Measurements from ENCODE around the gene ABCG4.
A peak's percentile ranks its signal among the peaks of the same experiment; 100 is the strongest.
"Not testable (repeated sequence)": the region's sequence is repeated elsewhere in the genome, so short reads cannot be mapped to it uniquely, and the experiment has no call there.

Gene ABCG4

GRCh38 chr11:119149018-119149785, at the start of gene ABCG4:
TSS of gene ABCG4 (plus strand) at chr11:119149052. CDS start at chr11:119149966, 914 bp downstream.
- Histone ChIP-seq H3K4me3 (ENCODE audit: low read length) (peak within 1 kb of the TSS; percentile 48), H3K4me1 (ENCODE audit: control insufficient read depth, insufficient read depth, low read length) (no peaks in the 10 kb centered on the region), H3K36me3 (ENCODE audit: control insufficient read depth, insufficient read depth, low read length) (no peaks in the 10 kb centered on the region), H3K27me3 (ENCODE audit: control insufficient read depth, insufficient read depth, low read length) (peaks cover 8% of the 10 kb centered on the region), H3K9ac (ENCODE audit: low read length) (no peak within 1 kb of the TSS), H3K27ac (ENCODE audit: low read depth, low read length) (no peak within 1 kb of the TSS)

GRCh38 chr11:119099711-119100110, 49.1 kb upstream of the ABCG4 start:
- Histone ChIP-seq H3K4me3 (ENCODE audit: low read length) (no peak overlapping the region), H3K4me1 (ENCODE audit: control insufficient read depth, insufficient read depth, low read length) (peaks cover 18% of the 10 kb centered on the region), H3K27ac (ENCODE audit: low read depth, low read length) (no peak overlapping the region), H3K27me3 (ENCODE audit: control insufficient read depth, insufficient read depth, low read length) (no peaks in the 10 kb centered on the region), H3K36me3 (ENCODE audit: control insufficient read depth, insufficient read depth, low read length) (peaks cover 13% of the 10 kb centered on the region), H3K9ac (ENCODE audit: low read length) (no peak overlapping the region)

GRCh38 chr11:119100246-119100970, 48.4 kb upstream of the ABCG4 start:
- Histone ChIP-seq H3K4me3 (ENCODE audit: low read length) (peak overlapping the region; percentile 89), H3K9ac (ENCODE audit: low read length) (peak overlapping the region; percentile 85), H3K27me3 (ENCODE audit: control insufficient read depth, insufficient read depth, low read length) (no peaks in the 10 kb centered on the region), H3K27ac (ENCODE audit: low read depth, low read length) (no peak overlapping the region), H3K36me3 (ENCODE audit: control insufficient read depth, insufficient read depth, low read length) (peaks cover 13% of the 10 kb centered on the region), H3K4me1 (ENCODE audit: control insufficient read depth, insufficient read depth, low read length) (peaks cover 18% of the 10 kb centered on the region)

- Histone ChIP-seq H3K27ac (ENCODE audit: low read depth, low read length) (peak overlapping the region; percentile 97), H3K4me3 (ENCODE audit: low read length) (peak overlapping the region; percentile 89), H3K9ac (ENCODE audit: low read length) (peak overlapping the region; percentile 85), H3K27me3 (ENCODE audit: control insufficient read depth, insufficient read depth, low read length) (no peaks in the 10 kb centered on the region), H3K36me3 (ENCODE audit: control insufficient read depth, insufficient read depth, low read length) (peaks cover 13% of the 10 kb centered on the region), H3K4me1 (ENCODE audit: control insufficient read depth, insufficient read depth, low read length) (peaks cover 17% of the 10 kb centered on the region)
These were observed 47.7 kb upstream of the ABCG4 start for GRCh38 chr11:119100994-119101758.

- Histone ChIP-seq H3K4me1 (ENCODE audit: control insufficient read depth, insufficient read depth, low read length) (peaks cover 23% of the 10 kb centered on the region), H3K27me3 (ENCODE audit: control insufficient read depth, insufficient read depth, low read length) (no peaks in the 10 kb centered on the region), H3K9ac (ENCODE audit: low read length) (peak within 1 kb of the TSS; percentile 85), H3K4me3 (ENCODE audit: low read length) (peak within 1 kb of the TSS; percentile 89), H3K27ac (ENCODE audit: low read depth, low read length) (peak within 1 kb of the TSS; percentile 97), H3K36me3 (ENCODE audit: control insufficient read depth, insufficient read depth, low read length) (peaks cover 11% of the 10 kb centered on the region)
These were observed 47.0 kb upstream of the ABCG4 start, which contains the start of gene DPAGT1 for GRCh38 chr11:119101759-119102423. TSS of gene DPAGT1 (minus strand) at chr11:119101853. CDS start at chr11:119101655, 198 bp downstream.

- Histone ChIP-seq H3K4me3 (ENCODE audit: low read length) (peak overlapping the region; percentile 89), H3K4me1 (ENCODE audit: control insufficient read depth, insufficient read depth, low read length) (peaks cover 23% of the 10 kb centered on the region)
- not testable (repeated sequence) for H3K9ac ChIP-seq (ENCODE audit: low read length)
These were observed 45.6 kb upstream of the ABCG4 start for GRCh38 chr11:119103161-119103664.

GRCh38 chr11:119103793-119104192, 45.1 kb upstream of the ABCG4 start:
- Histone ChIP-seq H3K4me1 (ENCODE audit: control insufficient read depth, insufficient read depth, low read length) (peaks cover 28% of the 10 kb centered on the region), H3K36me3 (ENCODE audit: control insufficient read depth, insufficient read depth, low read length) (no peaks in the 10 kb centered on the region), H3K27me3 (ENCODE audit: control insufficient read depth, insufficient read depth, low read length) (no peaks in the 10 kb centered on the region), H3K27ac (ENCODE audit: low read depth, low read length) (no peak overlapping the region), H3K9ac (ENCODE audit: low read length) (no peak overlapping the region), H3K4me3 (ENCODE audit: low read length) (no peak overlapping the region)

More at GRCh38 chr11:119103161-119103664, 45.6 kb upstream of the ABCG4 start:
- H3K27me3 ChIP-seq (ENCODE audit: control insufficient read depth, insufficient read depth, low read length); H3K36me3 ChIP-seq (ENCODE audit: control insufficient read depth, insufficient read depth, low read length): not testable (repeated sequence)
- H3K27ac ChIP-seq (ENCODE audit: low read depth, low read length): peak overlapping the region; percentile 97

GRCh38 chr11:119106564-119107537, 42.0 kb upstream of the ABCG4 start, which contains the start of gene C2CD2L:
TSS of gene C2CD2L (plus strand) at chr11:119107344. CDS start at chr11:119107742, 398 bp downstream.
- Histone ChIP-seq H3K9ac (ENCODE audit: low read length) (peak within 1 kb of the TSS; percentile 86), H3K27me3 (ENCODE audit: control insufficient read depth, insufficient read depth, low read length) (no peaks in the 10 kb centered on the region), H3K4me3 (ENCODE audit: low read length) (peak within 1 kb of the TSS; percentile 89), H3K36me3 (ENCODE audit: control insufficient read depth, insufficient read depth, low read length) (peaks cover 11% of the 10 kb centered on the region), H3K27ac (ENCODE audit: low read depth, low read length) (peak within 1 kb of the TSS; percentile 73), H3K4me1 (ENCODE audit: control insufficient read depth, insufficient read depth, low read length) (peaks cover 18% of the 10 kb centered on the region)

GRCh38 chr11:119107538-119108145, 41.2 kb upstream of the ABCG4 start:
- Histone ChIP-seq H3K9ac (ENCODE audit: low read length) (peak overlapping the region; percentile 86), H3K27me3 (ENCODE audit: control insufficient read depth, insufficient read depth, low read length) (no peaks in the 10 kb centered on the region), H3K27ac (ENCODE audit: low read depth, low read length) (peak overlapping the region; percentile 73), H3K4me3 (ENCODE audit: low read length) (peak overlapping the region; percentile 89), H3K36me3 (ENCODE audit: control insufficient read depth, insufficient read depth, low read length) (peaks cover 13% of the 10 kb centered on the region), H3K4me1 (ENCODE audit: control insufficient read depth, insufficient read depth, low read length) (peaks cover 18% of the 10 kb centered on the region)

- Histone ChIP-seq H3K27ac (ENCODE audit: low read depth, low read length) (peak overlapping the region; percentile 73), H3K9ac (ENCODE audit: low read length) (peak overlapping the region; percentile 86), H3K27me3 (ENCODE audit: control insufficient read depth, insufficient read depth, low read length) (no peaks in the 10 kb centered on the region), H3K4me1 (ENCODE audit: control insufficient read depth, insufficient read depth, low read length) (peaks cover 14% of the 10 kb centered on the region), H3K4me3 (ENCODE audit: low read length) (peak overlapping the region; percentile 89), H3K36me3 (ENCODE audit: control insufficient read depth, insufficient read depth, low read length) (peaks cover 16% of the 10 kb centered on the region)
These were observed 40.6 kb upstream of the ABCG4 start for GRCh38 chr11:119108146-119108856.
